Panc1 (cell line): ENCODE measurements around the gene RSU1. TPM values are rescaled to one million over a fixed set of nuclear protein-coding genes. Genes with fewer than 3 reads are reported as not detected.
"Not testable (repeated sequence)": the region's sequence is repeated elsewhere in the genome, so short reads cannot be mapped to it uniquely, and the experiment has no call there.

Source experiments
- ATAC-seq: fragments of 200-7000 bp; cut with Tn5 transposase; 2 replicates; pipeline ENCODE4 v1.9.1; 2020; ENCODE audit warnings: mild to moderate bottlenecking, moderate library complexity
- BruUV-seq: library from RNA; stranded (reverse); fragments of 400-500 nt; replicated peaks from 2 replicates; lab custom pipeline; 2021; lab: Mats Ljungman, UMichigan
- CTCF ChIA-PET: fragments of 300-600 bp; sonication (Branson Sonifier 250); formaldehyde crosslinking; loops from one replicate; lab custom pipeline; 2022; ENCODE audit warnings: antibody characterized with exemption; lab: Charles Lee
- POLR2A ChIA-PET: fragments of 300-600 bp; sonication (Branson Sonifier 250); formaldehyde crosslinking; loops from one replicate; lab custom pipeline; 2022; ENCODE audit warnings: antibody characterized with exemption; lab: Charles Lee
- DNase-seq: peaks from one replicate; pipeline ENCODE4 v3.0.0-alpha.2; 2010; ENCODE audit warnings: low read depth, low spot score
- H3K27ac ChIP-seq: 2 replicates; pipeline ENCODE4 v1.5.1; 2011; ENCODE audit warnings: mild to moderate bottlenecking, low read length, inconsistent platforms
- H3K27me3 ChIP-seq: fragments of 200-500 bp; sonication (Bioruptor generic); 2 replicates; pipeline ENCODE4 v1.6.0; 2014; ENCODE audit warnings: low read length, inconsistent platforms; ENCODE audit not compliant: control insufficient read depth, insufficient read depth
- H3K36me3 ChIP-seq: fragments of 200-500 bp; sonication (Bioruptor generic); 2 replicates; pipeline ENCODE4 v1.5.1; 2014; ENCODE audit warnings: inconsistent platforms, mild to moderate bottlenecking, low read length, moderate library complexity; ENCODE audit not compliant: control insufficient read depth, insufficient read depth
- H3K4me1 ChIP-seq: 2 replicates; pipeline ENCODE4 v1.5.1; 2011; ENCODE audit warnings: inconsistent platforms, mild to moderate bottlenecking, low read length, moderate library complexity; ENCODE audit not compliant: control insufficient read depth, insufficient read depth
- H3K4me3 ChIP-seq, 2 experiments: 2 replicates each; pipeline ENCODE4 v1.5.1; 2011 to 2012; ENCODE audit warnings: low read depth in 2 of 2, low read length in 2 of 2, mild to moderate bottlenecking in 2 of 2, inconsistent platforms in 1 of 2, moderate library complexity in 1 of 2
- H3K9me3 ChIP-seq: fragments of 200-500 bp; sonication (Bioruptor generic); 2 replicates; pipeline ENCODE4 v1.5.1; 2014; ENCODE audit warnings: low read depth, mild to moderate bottlenecking, inconsistent platforms, low read length, moderate library complexity; ENCODE audit not compliant: control insufficient read depth, insufficient read depth
- CTCF ChIP-seq: fragments of 450-650 bp; IDR thresholded peaks from 2 replicates; pipeline ENCODE4 v1.5.1; 2017; ENCODE audit warnings: mild to moderate bottlenecking
- POLR2AphosphoS5 ChIP-seq: IDR thresholded peaks from 2 replicates; pipeline ENCODE4 v1.6.1; 2012; ENCODE audit warnings: mild to moderate bottlenecking, low read depth, low read length, moderate library complexity
- REST ChIP-seq, 2 experiments: IDR thresholded peaks; 2 replicates each; pipeline ENCODE4 v1.6.1; 2011 to 2012; ENCODE audit warnings: low read depth in 2 of 2, control low read depth in 1 of 2, low read length in 1 of 2, mild to moderate bottlenecking in 1 of 2, moderate library complexity in 1 of 2; ENCODE audit not compliant: insufficient read depth in 1 of 2
- SIN3A ChIP-seq: IDR thresholded peaks from 2 replicates; pipeline ENCODE4 v1.6.1; 2012; ENCODE audit warnings: low read depth, mild to moderate bottlenecking, low read length, moderate library complexity, borderline replicate concordance; ENCODE audit not compliant: insufficient read depth
- TCF7L2 ChIP-seq: IDR thresholded peaks from 2 replicates; pipeline ENCODE4 v1.6.1; 2011; ENCODE audit warnings: mild to moderate bottlenecking, low read depth, low read length, inconsistent platforms
- in situ Hi-C: cut with HindIII; loops from 2 replicates; pipeline ENCODE4 v1.10.0; 2016; ENCODE audit warnings: low sequenced_read_pairs, low pct_unique_long_range_greater_than_20kb
- intact Hi-C: fragments of 100-400 bp; cut with micrococcal nuclease; formaldehyde crosslinking; loops from one replicate; pipeline ENCODE4 v1.10.0; 2022; ENCODE audit not compliant: unreplicated experiment
- total RNA-seq: library from RNA; stranded (reverse); gene quantifications from one replicate; pipeline ENCODE4 v1.2.1, GENCODE V29; 2021; ENCODE audit not compliant: unreplicated experiment

RSU1 gene
- total RNA-seq, 1 experiment from 2014 or later: 55.6 TPM

DNA sequence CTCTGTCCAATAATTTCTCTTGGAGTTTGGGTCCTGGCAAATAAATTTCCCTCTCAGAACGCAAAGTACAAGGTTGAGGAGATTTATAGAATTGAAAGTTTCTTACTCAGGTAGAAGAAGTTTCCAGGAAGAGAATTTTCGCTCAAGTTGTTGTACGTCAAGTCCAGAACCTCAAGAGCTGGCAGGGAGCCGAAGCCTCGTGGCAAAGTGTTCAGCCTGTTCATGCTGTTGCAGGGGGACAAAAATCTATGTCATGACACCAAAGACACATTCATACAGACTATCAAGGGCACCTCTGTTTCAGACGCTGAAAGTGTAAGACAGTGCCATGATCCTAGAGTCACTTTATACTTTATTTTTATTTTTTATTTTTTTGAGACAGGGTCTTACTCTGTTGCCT, 62.5 kb downstream of the RSU1 start:
- DNase-seq: no peak
- no TSS peak for BruUV-seq
- H3K27me3 ChIP-seq: no peaks in the 10 kb centered on the region
- ChIA-PET CTCF (no interaction called here), POLR2A (interaction anchor here (0.6 kb wide), 1 partner anchor 895 kb away, joined by 3 read pairs; no protein-coding TSS in a partner anchor)
- in situ Hi-C loops (no loop called here), intact Hi-C loops (no loop called here)
- no peaks in the 10 kb centered on the region for H3K36me3 ChIP-seq
- no peaks in the 10 kb centered on the region for H3K4me1 ChIP-seq
- no peak overlapping the region for H3K27ac ChIP-seq
- no peak overlapping the region for H3K4me3 ChIP-seq
- no peak for ATAC-seq
- no peaks in the 10 kb centered on the region for H3K9me3 ChIP-seq
- TF ChIP-seq POLR2AphosphoS5 (no peak), REST (IDR thresholded peaks at IDR 0.05; ENCODE audit: insufficient read depth in 1 of 2, low read depth in 2 of 2, low read length in 1 of 2) (no peak), SIN3A (no peak), TCF7L2 (no peak), CTCF (no peak)

DNA sequence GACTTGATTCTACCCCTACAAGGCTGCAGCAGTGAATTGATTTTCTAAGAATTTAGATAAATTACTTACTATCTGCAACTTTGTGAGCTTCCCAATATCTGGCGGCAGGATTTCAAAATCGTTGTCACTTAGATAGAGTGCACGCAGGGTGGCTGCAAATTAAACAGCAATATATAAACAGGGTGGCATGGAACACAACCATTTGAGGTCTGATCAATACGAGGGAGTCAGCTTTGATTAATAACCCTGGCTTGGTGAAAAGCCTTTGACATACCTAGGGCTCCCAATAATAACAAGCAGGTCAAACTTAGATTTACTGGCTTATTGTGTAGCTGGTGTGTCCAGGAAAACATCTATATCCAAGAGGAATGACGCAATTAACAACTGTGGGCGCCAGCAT, 64.4 kb downstream of the RSU1 start:
- BruUV-seq, H3K4me1 ChIP-seq, H3K4me3 ChIP-seq, POLR2A ChIA-PET, DNase-seq, H3K9me3 ChIP-seq, H3K36me3 ChIP-seq, H3K27me3 ChIP-seq, in situ Hi-C loops, ATAC-seq, H3K27ac ChIP-seq, CTCF ChIA-PET, intact Hi-C loops: not testable (repeated sequence)

DNA sequence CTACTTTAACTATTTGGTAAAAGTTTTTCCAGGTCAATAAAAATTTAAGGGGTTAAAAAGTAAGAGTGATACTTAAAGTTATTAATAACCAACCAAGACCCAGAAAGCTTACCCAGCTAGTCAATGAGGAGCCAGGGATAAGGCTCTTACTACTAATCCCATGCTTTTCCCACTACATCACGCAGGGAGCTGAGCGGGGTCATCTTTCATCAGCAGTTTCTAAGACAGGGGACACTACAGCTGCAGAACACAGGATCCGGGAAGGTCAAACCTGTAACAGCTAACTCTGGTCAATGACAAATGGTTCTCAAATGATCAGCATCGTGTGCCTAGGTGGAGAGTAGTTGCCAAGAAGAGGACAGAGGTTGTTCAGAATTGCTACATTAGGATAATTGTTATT, 65.1 kb downstream of the RSU1 start:
- DNase-seq: no peak

More for the DNA sequence above, 65.1 kb downstream of the RSU1 start:
- ATAC-seq: no peak
- TF ChIP-seq SIN3A (no peak), CTCF (no peak), TCF7L2 (no peak), POLR2AphosphoS5 (no peak), REST (IDR thresholded peaks at IDR 0.05; ENCODE audit: insufficient read depth in 1 of 2, low read depth in 2 of 2, low read length in 1 of 2) (no peak)
- CTCF ChIA-PET: no interaction called here
- in situ Hi-C loops (no loop called here), intact Hi-C loops (no loop called here)
- Histone ChIP-seq H3K4me3 (no peak overlapping the region), H3K9me3 (no peaks in the 10 kb centered on the region), H3K27ac (no peak overlapping the region), H3K36me3 (no peaks in the 10 kb centered on the region), H3K4me1 (no peaks in the 10 kb centered on the region), H3K27me3 (no peaks in the 10 kb centered on the region)
- POLR2A ChIA-PET: no interaction called here
- BruUV-seq: no TSS peak
